Endodermal cell (in vitro differentiated cells): Measurements from ENCODE around the gene PROK2. TPM values are rescaled to one million over a fixed set of nuclear protein-coding genes. Genes with fewer than 3 reads are reported as not detected.

Experiments
- DNase-seq: peaks from one replicate; pipeline ENCODE4 v3.0.0-alpha.2; 2017
- H3K27ac ChIP-seq: 2 replicates; pipeline ENCODE4 v1.5.1; 2013; ENCODE audit warnings: mild to moderate bottlenecking, low read depth, low read length, moderate library complexity
- H3K27me3 ChIP-seq: 2 replicates; pipeline ENCODE4 v1.6.1; 2013; ENCODE audit warnings: mild to moderate bottlenecking, low read length, moderate library complexity; ENCODE audit not compliant: insufficient read depth, control insufficient read depth, poor library complexity, severe bottlenecking
- H3K36me3 ChIP-seq: 2 replicates; pipeline ENCODE4 v1.7.0; 2013; ENCODE audit warnings: mild to moderate bottlenecking, low read length, moderate library complexity; ENCODE audit not compliant: control insufficient read depth, insufficient read depth
- H3K4me1 ChIP-seq: one replicate; pipeline ENCODE4 v1.7.0; 2013; ENCODE audit warnings: low read length; ENCODE audit not compliant: control insufficient read depth, insufficient read depth
- H3K4me3 ChIP-seq: 2 replicates; pipeline ENCODE4 v1.5.1; 2013; ENCODE audit warnings: mild to moderate bottlenecking, low read length, moderate library complexity
- H3K9ac ChIP-seq: 2 replicates; pipeline ENCODE4 v1.6.1; 2013; ENCODE audit warnings: mild to moderate bottlenecking, low read length, moderate library complexity; ENCODE audit not compliant: poor library complexity, severe bottlenecking; ENCODE audit errors: extremely low read depth
- H3K9me3 ChIP-seq: 2 replicates; pipeline ENCODE4 v1.6.1; 2013; ENCODE audit warnings: mild to moderate bottlenecking, low read length, moderate library complexity; ENCODE audit not compliant: control insufficient read depth
- H3K27ac Mint-ChIP-seq: 2 replicates; pipeline ENCODE4 v1.8.0; 2020; ENCODE audit warnings: mixed read lengths
- H3K27me3 Mint-ChIP-seq: 2 replicates; pipeline ENCODE4 v1.8.0; 2021; ENCODE audit warnings: mild to moderate bottlenecking, mixed read lengths; ENCODE audit not compliant: insufficient read depth
- H3K36me3 Mint-ChIP-seq: 2 replicates; pipeline ENCODE4 v1.8.0; 2020; ENCODE audit warnings: low read depth, mixed read lengths
- H3K4me1 Mint-ChIP-seq: 2 replicates; pipeline ENCODE4 v1.8.0; 2020; ENCODE audit warnings: mixed read lengths
- H3K4me3 Mint-ChIP-seq: 2 replicates; pipeline ENCODE4 v1.8.0; 2020; ENCODE audit warnings: mild to moderate bottlenecking, moderate library complexity, mixed read lengths
- H3K9me3 Mint-ChIP-seq: 2 replicates; pipeline ENCODE4 v1.8.0; 2020; ENCODE audit warnings: mild to moderate bottlenecking, mixed read lengths
- WGBS, 2 experiments: methylation state at CpG; one replicate each; pipeline versions ENCODE4 v1.1.5 to v1.1.7; 2013; ENCODE audit warnings: missing lambda C conversion rate in 2 of 2, mixed read lengths in 1 of 2; ENCODE audit not compliant: insufficient coverage in 1 of 2, insufficient read length in 1 of 2; 5-methylcytosine and 5-hydroxymethylcytosine counted together
- total RNA-seq, 2 donors: library from RNA; stranded (reverse); fragmentation: NEBNext Ultra II Directional in 1 of 2; extraction: Animal tissue kit (Norgen Biotek cat#: 25700) in 1 of 2; gene quantifications; 2 replicates in 1 of 2; 3 replicates in 1 of 2; pipeline ENCODE4 v1.2.1, GENCODE V29; 2021
- TF ChIP-seq, protein P1 (sequence below): fragments of 200-600 bp; sonication (generic); conservative IDR thresholded peaks from 2 replicates; pipeline ENCODE4 v1.5.0; 2021; ENCODE audit warnings: antibody characterized with exemption, mild to moderate bottlenecking

The PROK2 gene
- total RNA-seq, 2 donors from 2014 or later = 0.29 TPM; not detected in 1

DNA sequence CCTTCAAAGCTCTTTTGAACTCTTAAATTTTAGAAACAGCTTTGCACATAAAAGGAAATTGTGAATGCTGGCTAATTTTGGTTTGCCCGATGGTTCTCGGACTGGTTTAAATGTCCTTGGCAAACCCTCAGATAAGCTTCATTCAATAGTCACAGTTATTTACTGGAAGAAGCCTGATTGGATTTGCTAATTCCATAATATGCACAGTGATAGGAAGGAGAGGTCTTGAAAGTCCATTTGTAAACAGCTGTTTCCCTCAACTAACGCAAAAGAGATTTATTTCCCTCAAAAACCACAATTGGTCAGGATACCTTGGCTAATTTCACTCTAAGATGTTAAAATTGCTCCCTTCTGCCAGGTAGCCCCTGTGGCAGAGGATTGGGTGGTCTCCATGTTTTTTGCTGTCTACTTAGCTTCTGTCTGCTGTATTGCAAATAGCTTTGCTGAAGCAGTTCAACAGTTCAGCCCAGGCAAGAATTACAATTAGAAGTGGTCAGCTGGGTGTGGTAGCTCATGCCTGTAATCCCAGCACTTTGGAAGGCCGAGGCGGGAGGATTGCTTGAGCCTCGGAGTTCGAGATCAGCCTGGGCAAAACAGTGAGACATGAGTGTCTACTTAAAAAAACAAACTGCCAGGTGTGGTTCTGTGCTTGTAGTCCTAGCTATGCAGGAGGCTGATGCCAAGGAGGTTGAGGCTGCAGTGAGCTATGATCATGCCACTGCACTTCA is 30.6 kb upstream of the PROK2 start:
- Histone ChIP-seq H3K9ac (no peak overlapping the region), H3K27me3 (no peaks in the 10 kb centered on the region), H3K36me3 (no peaks in the 10 kb centered on the region), H3K27ac (no peak overlapping the region), H3K4me3 (no peak overlapping the region), H3K9me3 (no peaks in the 10 kb centered on the region), H3K4me1 (no peaks in the 10 kb centered on the region)
- Mint-ChIP-seq H3K36me3 (no peaks in the 10 kb centered on the region), H3K27ac (no peak overlapping the region), H3K4me3 (no peak overlapping the region), H3K4me1 (peaks cover 17% of the 10 kb centered on the region), H3K9me3 (no peaks in the 10 kb centered on the region), H3K27me3 (no peaks in the 10 kb centered on the region)
- WGBS, 2 experiments = 87 to 93% methylated on average over 6 to 7 of the region's 7 CpGs
- DNase-seq = no peak
- TF ChIP-seq, protein P1, sequence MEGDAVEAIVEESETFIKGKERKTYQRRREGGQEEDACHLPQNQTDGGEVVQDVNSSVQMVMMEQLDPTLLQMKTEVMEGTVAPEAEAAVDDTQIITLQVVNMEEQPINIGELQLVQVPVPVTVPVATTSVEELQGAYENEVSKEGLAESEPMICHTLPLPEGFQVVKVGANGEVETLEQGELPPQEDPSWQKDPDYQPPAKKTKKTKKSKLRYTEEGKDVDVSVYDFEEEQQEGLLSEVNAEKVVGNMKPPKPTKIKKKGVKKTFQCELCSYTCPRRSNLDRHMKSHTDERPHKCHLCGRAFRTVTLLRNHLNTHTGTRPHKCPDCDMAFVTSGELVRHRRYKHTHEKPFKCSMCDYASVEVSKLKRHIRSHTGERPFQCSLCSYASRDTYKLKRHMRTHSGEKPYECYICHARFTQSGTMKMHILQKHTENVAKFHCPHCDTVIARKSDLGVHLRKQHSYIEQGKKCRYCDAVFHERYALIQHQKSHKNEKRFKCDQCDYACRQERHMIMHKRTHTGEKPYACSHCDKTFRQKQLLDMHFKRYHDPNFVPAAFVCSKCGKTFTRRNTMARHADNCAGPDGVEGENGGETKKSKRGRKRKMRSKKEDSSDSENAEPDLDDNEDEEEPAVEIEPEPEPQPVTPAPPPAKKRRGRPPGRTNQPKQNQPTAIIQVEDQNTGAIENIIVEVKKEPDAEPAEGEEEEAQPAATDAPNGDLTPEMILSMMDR = no peak

DNA sequence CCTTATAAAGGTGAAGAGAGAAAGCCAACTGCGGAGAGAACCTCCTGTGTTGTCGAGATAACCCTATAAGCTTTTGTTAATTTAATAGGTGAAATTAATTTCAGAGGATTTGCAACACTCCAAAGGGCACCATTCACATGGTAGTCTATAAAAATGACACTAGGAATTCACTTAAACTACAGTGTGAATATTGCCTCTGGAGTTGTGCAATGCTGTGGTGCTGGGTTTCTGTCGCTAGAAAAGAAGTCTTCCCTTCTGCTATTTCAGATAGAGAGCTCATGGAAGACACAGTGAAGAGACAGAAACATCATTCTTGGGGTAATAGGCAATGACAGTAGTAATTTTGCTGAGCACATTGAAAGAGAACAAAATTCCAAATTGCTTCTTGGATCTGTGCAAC is 28.8 kb upstream of the PROK2 start:
- H3K9ac ChIP-seq = no peak overlapping the region
- H3K4me3 Mint-ChIP-seq = no peak overlapping the region
- no peaks in the 10 kb centered on the region for H3K36me3 ChIP-seq
- H3K4me1 Mint-ChIP-seq = peaks cover 17% of the 10 kb centered on the region
- WGBS, 2 experiments = 100% methylated on average over 3 of the region's 3 CpGs; no CpG with 5 or more reads in 1 of the 2 experiments
- no peaks in the 10 kb centered on the region for H3K36me3 Mint-ChIP-seq
- no peaks in the 10 kb centered on the region for H3K27me3 Mint-ChIP-seq
- DNase-seq = no peak
- no peaks in the 10 kb centered on the region for H3K4me1 ChIP-seq
- H3K9me3 Mint-ChIP-seq = no peaks in the 10 kb centered on the region
- no peaks in the 10 kb centered on the region for H3K9me3 ChIP-seq
- H3K27ac ChIP-seq = no peak overlapping the region
- TF ChIP-seq, protein P1 = no peak
- H3K27ac Mint-ChIP-seq = no peak overlapping the region
- H3K4me3 ChIP-seq = no peak overlapping the region
- no peaks in the 10 kb centered on the region for H3K27me3 ChIP-seq

DNA sequence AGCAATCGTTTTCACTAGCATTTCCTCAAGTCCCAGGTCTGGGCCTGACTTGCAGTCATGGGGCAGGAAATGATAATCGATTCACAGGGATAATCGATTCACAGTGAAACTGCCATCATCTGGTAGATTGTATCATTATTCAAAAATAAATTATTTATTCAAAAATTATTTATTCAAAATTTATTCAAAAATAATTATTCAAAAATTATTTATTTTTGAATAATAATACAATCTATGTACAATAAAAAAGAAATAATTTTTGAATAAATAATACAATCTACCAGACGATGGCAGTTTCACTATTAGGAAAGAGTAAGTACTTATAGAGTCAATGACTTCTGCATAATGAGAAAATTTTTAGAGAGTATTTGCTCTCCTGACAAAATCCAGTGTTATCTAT is 28.1 kb upstream of the PROK2 start:
- H3K9me3 Mint-ChIP-seq = no peaks in the 10 kb centered on the region
- H3K9ac ChIP-seq = no peak overlapping the region
- no peaks in the 10 kb centered on the region for H3K36me3 ChIP-seq
- no peaks in the 10 kb centered on the region for H3K27me3 Mint-ChIP-seq
- TF ChIP-seq, protein P1 = no peak
- H3K4me1 ChIP-seq = no peaks in the 10 kb centered on the region
- WGBS, 2 experiments = 88% methylated on average over 4 of the region's 4 CpGs; no CpG with 5 or more reads in 1 of the 2 experiments
- peaks cover 17% of the 10 kb centered on the region for H3K4me1 Mint-ChIP-seq
- no peak overlapping the region for H3K4me3 ChIP-seq
- no peak overlapping the region for H3K27ac Mint-ChIP-seq
- no peaks in the 10 kb centered on the region for H3K9me3 ChIP-seq
- no peak overlapping the region for H3K4me3 Mint-ChIP-seq
- DNase-seq = no peak
- no peaks in the 10 kb centered on the region for H3K36me3 Mint-ChIP-seq
- no peak overlapping the region for H3K27ac ChIP-seq
- H3K27me3 ChIP-seq = no peaks in the 10 kb centered on the region
